HEK293 (cell line): Measurements from ENCODE around the gene CNFN.

Experiments used
- CTCF ChIA-PET: fragments of 350-600 bp; formaldehyde crosslinking; extraction: SDS; loops from one replicate; lab custom pipeline; 2021; ENCODE audit warnings: antibody characterized with exemption; lab: Yijun Ruan, JAX
- POLR2A ChIA-PET: fragments of 300-600 bp; formaldehyde crosslinking; extraction: SDS; loops from one replicate; lab custom pipeline; 2020; ENCODE audit warnings: antibody characterized with exemption, inconsistent platforms; lab: Yijun Ruan, JAX
- H3K27ac ChIP-seq: fragments of 200-500 bp; sonication (Bioruptor generic); 2 replicates; pipeline ENCODE4 v1.5.1; 2014; ENCODE audit warnings: low read depth, low read length, control low read depth, inconsistent platforms; ENCODE audit errors: extremely low read depth
- H3K36me3 ChIP-seq, 2 experiments: fragments of 200-500 bp in 1 of 2; sonication (Bioruptor generic) in 1 of 2; 1 replicate in 1 of 2; 2 replicates in 1 of 2; pipeline ENCODE4 v1.5.1; 2014 to 2017; ENCODE audit warnings: inconsistent platforms in 2 of 2, low read length in 2 of 2; ENCODE audit not compliant: control insufficient read depth in 2 of 2, insufficient read depth in 1 of 2
- H3K4me1 ChIP-seq: fragments of 200-500 bp; sonication (Bioruptor generic); 2 replicates; pipeline ENCODE4 v1.5.1; 2014; ENCODE audit warnings: mild to moderate bottlenecking, low read length, inconsistent platforms; ENCODE audit not compliant: control insufficient read depth, insufficient read depth
- H3K4me3 ChIP-seq: 2 replicates; pipeline ENCODE4 v1.5.1; 2011; ENCODE audit warnings: low read depth, mild to moderate bottlenecking, control low read depth, low read length, moderate library complexity
- H3K9me3 ChIP-seq: fragments of 200-500 bp; sonication (Bioruptor generic); 2 replicates; pipeline ENCODE4 v1.5.1; 2014; ENCODE audit warnings: low read depth, low read length, inconsistent platforms; ENCODE audit not compliant: control insufficient read depth, insufficient read depth
- HOXD13 ChIP-seq: sonication (generic); formaldehyde crosslinking; IDR thresholded peaks from 2 replicates; pipeline ENCODE4 v1.8.0; 2022; ENCODE audit warnings: missing genetic modification reagents, borderline replicate concordance
- MEIS1 ChIP-seq: sonication (generic); formaldehyde crosslinking; IDR thresholded peaks from 2 replicates; pipeline ENCODE4 v1.8.1; 2022; ENCODE audit warnings: missing genetic modification reagents, mild to moderate bottlenecking, borderline replicate concordance
- SALL2 ChIP-seq: fragments of 450-650 bp; formaldehyde crosslinking; IDR thresholded peaks from 2 replicates; pipeline ENCODE4 v1.5.0; 2017; ENCODE audit warnings: missing biosample characterization, mild to moderate bottlenecking, missing genetic modification characterization, borderline replicate concordance
- SP3 ChIP-seq: fragments of 450-650 bp; formaldehyde crosslinking; IDR thresholded peaks from 2 replicates; pipeline ENCODE4 v1.5.1; 2016; ENCODE audit warnings: missing biosample characterization, missing genetic modification characterization
- YY2 ChIP-seq: fragments of 450-650 bp; formaldehyde crosslinking; IDR thresholded peaks from 2 replicates; pipeline ENCODE4 v1.5.1; 2016; ENCODE audit warnings: missing biosample characterization, missing genetic modification characterization
- ZBTB1 ChIP-seq: fragments of 450-650 bp; formaldehyde crosslinking; IDR thresholded peaks from 2 replicates; pipeline ENCODE4 v1.5.1; 2016; ENCODE audit warnings: missing biosample characterization, missing genetic modification characterization
- ZBTB17 ChIP-seq: fragments of 450-650 bp; formaldehyde crosslinking; IDR thresholded peaks from 2 replicates; pipeline ENCODE4 v1.5.1; 2016; ENCODE audit warnings: missing biosample characterization, missing genetic modification characterization
- ZBTB48 ChIP-seq: fragments of 450-650 bp; formaldehyde crosslinking; IDR thresholded peaks from 2 replicates; pipeline ENCODE4 v1.5.1; 2016; ENCODE audit warnings: missing biosample characterization, missing genetic modification characterization
- ZFHX2 ChIP-seq: fragments of 450-650 bp; formaldehyde crosslinking; conservative IDR thresholded peaks from 2 replicates; pipeline ENCODE4 v1.5.1; 2016; ENCODE audit warnings: missing biosample characterization, missing genetic modification characterization
- ZFP41 ChIP-seq: fragments of 450-650 bp; formaldehyde crosslinking; IDR thresholded peaks from 2 replicates; pipeline ENCODE4 v1.5.1; 2016; ENCODE audit warnings: missing biosample characterization, missing genetic modification characterization, borderline replicate concordance
- ZNF10 ChIP-seq: fragments of 450-650 bp; formaldehyde crosslinking; IDR thresholded peaks from 2 replicates; pipeline ENCODE4 v1.5.1; 2017; ENCODE audit warnings: missing biosample characterization, missing genetic modification characterization
- ZNF112 ChIP-seq: fragments of 450-650 bp; formaldehyde crosslinking; IDR thresholded peaks from 2 replicates; pipeline ENCODE4 v1.5.0; 2017; ENCODE audit warnings: missing biosample characterization, missing genetic modification characterization
- ZNF133 ChIP-seq: fragments of 450-650 bp; formaldehyde crosslinking; IDR thresholded peaks from 2 replicates; pipeline ENCODE4 v1.5.1; 2016; ENCODE audit warnings: missing biosample characterization, missing genetic modification characterization
- ZNF140 ChIP-seq: fragments of 450-650 bp; formaldehyde crosslinking; IDR thresholded peaks from 2 replicates; pipeline ENCODE4 v1.5.1; 2016; ENCODE audit warnings: missing biosample characterization, missing genetic modification characterization
- ZNF302 ChIP-seq: fragments of 450-650 bp; formaldehyde crosslinking; IDR thresholded peaks from 2 replicates; pipeline ENCODE4 v1.5.1; 2016; ENCODE audit warnings: missing biosample characterization, missing genetic modification characterization, low read depth
- ZNF362 ChIP-seq: fragments of 450-650 bp; formaldehyde crosslinking; IDR thresholded peaks from 2 replicates; pipeline ENCODE4 v1.5.1; 2016; ENCODE audit warnings: missing biosample characterization, missing genetic modification characterization
- ZNF423 ChIP-seq: fragments of 450-650 bp; formaldehyde crosslinking; IDR thresholded peaks from 2 replicates; pipeline ENCODE4 v1.5.1; 2016; ENCODE audit warnings: missing biosample characterization, missing genetic modification characterization
- ZNF529 ChIP-seq: fragments of 450-650 bp; formaldehyde crosslinking; IDR thresholded peaks from 2 replicates; pipeline ENCODE4 v1.5.1; 2017; ENCODE audit warnings: missing genetic modification characterization, missing biosample characterization; ENCODE audit not compliant: insufficient replicate concordance
- ZNF548 ChIP-seq: fragments of 450-650 bp; formaldehyde crosslinking; IDR thresholded peaks from 2 replicates; pipeline ENCODE4 v1.5.1; 2016; ENCODE audit warnings: missing biosample characterization, missing genetic modification characterization
- ZNF664 ChIP-seq: fragments of 450-650 bp; formaldehyde crosslinking; IDR thresholded peaks from 2 replicates; pipeline ENCODE4 v1.5.1; 2016; ENCODE audit warnings: missing biosample characterization, missing genetic modification characterization
- ZNF670 ChIP-seq: fragments of 450-650 bp; formaldehyde crosslinking; IDR thresholded peaks from 2 replicates; pipeline ENCODE4 v1.5.1; 2016; ENCODE audit warnings: missing biosample characterization, missing genetic modification characterization, low read depth
- ZNF704 ChIP-seq: fragments of 450-650 bp; formaldehyde crosslinking; IDR thresholded peaks from 2 replicates; pipeline ENCODE4 v1.5.1; 2016; ENCODE audit warnings: missing biosample characterization, missing genetic modification characterization
- ZNF837 ChIP-seq: fragments of 450-650 bp; formaldehyde crosslinking; IDR thresholded peaks from 2 replicates; pipeline ENCODE4 v1.5.1; 2016; ENCODE audit warnings: missing biosample characterization, missing genetic modification characterization
- ZSCAN4 ChIP-seq: fragments of 450-650 bp; formaldehyde crosslinking; IDR thresholded peaks from 2 replicates; pipeline ENCODE4 v1.5.1; 2017; ENCODE audit warnings: missing biosample characterization, missing genetic modification characterization

CNFN gene

GRCh38 chr19:42370068-42370520 lies 20.0 kb downstream of the CNFN start:
- no peak overlapping the region for H3K4me3 ChIP-seq
- no peak for TF ChIP-seq ZNF664
- no peak for TF ChIP-seq HOXD13 (CRISPR knock-in tag)
- TF ChIP-seq ZBTB17 (tag by site-specific recombination), result no peak
- TF ChIP-seq SP3 (tag by site-specific recombination), result no peak
- TF ChIP-seq ZFP41 (tag by site-specific recombination), result no peak
- no peak for TF ChIP-seq ZNF704 (tag by site-specific recombination)
- no peak for TF ChIP-seq ZNF10 (tag by site-specific recombination)
- TF ChIP-seq ZNF548 (tag by site-specific recombination), result no peak
- ChIA-PET CTCF (interaction anchor here (0.8 to 1.5 kb wide), 3 partner anchors 27 to 70 kb away, joined by 3 to 5 read pairs (median 3); no protein-coding TSS in a partner anchor), POLR2A (interaction anchor here (1.4 to 2.4 kb wide), 2 partner anchors 26 to 42 kb away, joined by 3 to 11 read pairs; no protein-coding TSS in a partner anchor)
- H3K27ac ChIP-seq, result no peak overlapping the region
- H3K9me3 ChIP-seq, result no peaks in the 10 kb centered on the region
- 0 out of 2 replicates have a peak, but pooled peaks cover 3% of the 10 kb centered on the region for H3K4me1 ChIP-seq
- peaks cover 37% of the 10 kb centered on the region in 2 experiments for H3K36me3 ChIP-seq

GRCh38 chr19:42369433-42370067 lies 20.5 kb downstream of the CNFN start:
- Histone ChIP-seq H3K4me1 (0 out of 2 replicates have a peak, but pooled peaks cover 3% of the 10 kb centered on the region), H3K36me3 (peaks cover 35 to 37% of the 10 kb centered on the region in 2 experiments), H3K4me3 (no peak overlapping the region), H3K9me3 (no peaks in the 10 kb centered on the region), H3K27ac (no peak overlapping the region)
- ChIA-PET CTCF (interaction anchor here (0.8 to 1.5 kb wide), 2 partner anchors 42 to 71 kb away, joined by 3 to 5 read pairs; no protein-coding TSS in a partner anchor), POLR2A (interaction anchor here (2.4 kb wide), 1 partner anchor 27 kb away, joined by 11 read pairs; no protein-coding TSS in a partner anchor)
- TF ChIP-seq ZFHX2 (tag by site-specific recombination) (no peak), ZNF133 (no peak), SALL2 (tag by site-specific recombination) (no peak), ZNF837 (tag by site-specific recombination) (no peak), MEIS1 (no peak), ZNF423 (tag by site-specific recombination) (no peak), YY2 (tag by site-specific recombination) (no peak), ZNF302 (no peak), ZNF112 (tag by site-specific recombination) (no peak), ZNF529 (tag by site-specific recombination) (no peak), ZNF362 (no peak), ZSCAN4 (tag by site-specific recombination) (no peak), ZNF670 (no peak), ZBTB1 (no peak), HOXD13 (CRISPR knock-in tag) (no peak), ZNF140 (tag by site-specific recombination) (no peak), ZBTB48 (no peak)
